ENCODE results near the gene NR1D1.

NR1D1 gene

GRCh38 chr17:40111221-40112128, 11.1 kb upstream of the NR1D1 start:
- peak; percentile 30 to 37 (median 36) for DNase-seq

- DNase-seq, result no peak
Observed at GRCh38 chr17:40110026-40110845, 9.8 kb upstream of the NR1D1 start.

GRCh38 chr17:40108970-40109824, 8.8 kb upstream of the NR1D1 start:
- no peak for DNase-seq

- no peak for DNase-seq
Observed at GRCh38 chr17:40107522-40108174, 7.3 kb upstream of the NR1D1 start.

- DNase-seq, result no peak
Observed at GRCh38 chr17:40106760-40107521, 6.6 kb upstream of the NR1D1 start.

GRCh38 chr17:40105861-40106759, 5.7 kb upstream of the NR1D1 start:
- no peak for DNase-seq

GRCh38 chr17:40104594-40105486, 4.5 kb upstream of the NR1D1 start:
- no peak for DNase-seq

GRCh38 chr17:40103688-40104087, 3.3 kb upstream of the NR1D1 start:
- no peak for DNase-seq

- DNase-seq, result no peak
Observed at GRCh38 chr17:40103071-40103661, 2.8 kb upstream of the NR1D1 start.

- DNase-seq, result no peak
Observed at GRCh38 chr17:40101367-40102210, 1.2 kb upstream of the NR1D1 start.

- peak; percentile 57 to 71 (median 70) for DNase-seq
Observed at GRCh38 chr17:40100669-40101366, 429 bp upstream of the NR1D1 start.

GRCh38 chr17:40099619-40100418, 570 bp downstream of the NR1D1 start:
- no peak for DNase-seq

- peak; percentile 99 to 100 (median 99) for DNase-seq
Observed at GRCh38 chr17:40098846-40099618, 1.4 kb downstream of the NR1D1 start.

- DNase-seq, result no peak
Observed at GRCh38 chr17:40097931-40098845, 2.2 kb downstream of the NR1D1 start.

Data from activated CD4-positive, CD25-positive, alpha-beta regulatory T cell (primary cell).